ENCODE measurements around the gene RASSF5. TPM values are rescaled to one million over a fixed set of nuclear protein-coding genes. Genes with fewer than 3 reads are reported as not detected.
"Not testable (repeated sequence)": the region's sequence is repeated elsewhere in the genome, so short reads cannot be mapped to it uniquely, and the experiment has no call there.

Gene RASSF5
- total and polyA plus RNA-seq, 10 of the 15 experiments (the other 5 are each of a cell fraction or from before 2014, with no cell fraction given) = 14.0 to 89.6 (median 68.9) TPM

DNA sequence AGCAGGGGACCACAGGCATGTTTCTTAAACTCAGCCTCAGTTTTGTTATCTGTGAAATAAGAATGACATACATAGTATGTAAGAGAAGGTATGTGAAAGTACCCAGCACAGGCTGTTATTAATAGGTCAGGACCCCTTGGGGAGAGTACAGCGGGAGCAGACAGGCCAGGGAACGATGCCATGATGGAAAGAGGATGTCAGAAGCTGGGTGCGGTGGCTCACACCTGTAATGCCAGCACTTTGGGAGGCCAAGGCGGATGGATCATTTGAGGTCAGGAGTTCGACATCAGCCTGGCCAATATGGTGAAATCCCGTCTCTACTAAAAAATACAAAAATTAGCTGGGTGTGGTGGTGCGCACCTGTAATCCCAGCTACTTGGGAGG lies 73.8 kb downstream of the RASSF5 start:
- not testable (repeated sequence) for H3K27me3 ChIP-seq (replicated peaks in 1 of 2; ENCODE audit: control insufficient read depth in 2 of 2, insufficient read depth in 2 of 2, low read length in 1 of 2); ATAC-seq; H2AFZ ChIP-seq (ENCODE audit: control insufficient read depth, low read depth, low read length); FAIRE-seq; H3K9me3 ChIP-seq (replicated peaks; ENCODE audit: control insufficient read depth, insufficient read depth, low read length); DNase-seq (ENCODE audit: low read depth, low spot score); H4K20me1 ChIP-seq (ENCODE audit: control insufficient read depth, insufficient read depth); BruUV-seq (replicated peaks); H3K9ac ChIP-seq (ENCODE audit: control insufficient read depth, insufficient read depth, low read length); H3K4me3 ChIP-seq
- CTCF ChIA-PET = interaction anchor here (0.6 to 15.7 kb wide), 14 partner anchors 10 to 526 kb away, joined by 3 to 440 read pairs (median 12); partner anchors contain the start of gene RASSF5
- peak overlapping the region; percentile 89 for H3K4me2 ChIP-seq (ENCODE audit: control insufficient read depth, insufficient read depth)
- SMC1A ChIA-PET (ENCODE audit: uncharacterized antibody, unreplicated experiment) = interaction anchor here (0.6 to 15.4 kb wide), 12 partner anchors 11 to 119 kb away, joined by 3 to 476 read pairs (median 8); partner anchors contain the start of gene RASSF5
- intact Hi-C loops (cut with micrococcal nuclease; ENCODE audit: unreplicated experiment) (loop anchor here (2.0 kb wide), 1 partner anchor 24 kb away; no protein-coding TSS in a partner anchor), in situ Hi-C loops (cut with MboI) (loop anchor here (5.0 kb wide), 2 partner anchors 34 to 94 kb away; no protein-coding TSS in a partner anchor)
- POLR2A ChIA-PET = interaction anchor here (1.2 to 9.8 kb wide), 7 partner anchors 13 to 111 kb away, joined by 3 to 117 read pairs (median 6); partner anchors contain the start of gene IKBKE
- H3K27ac ChIP-seq (ENCODE audit: control insufficient read depth, insufficient read depth) = peak overlapping the region; percentile 95
- peaks cover 64% of the 10 kb centered on the region for H3K79me2 ChIP-seq (ENCODE audit: control insufficient read depth, insufficient read depth, low read length)
- RAD21 ChIA-PET (ENCODE audit: unreplicated experiment) = interaction anchor here (0.8 to 6.3 kb wide), 12 partner anchors 16 to 111 kb away, joined by 3 to 57 read pairs (median 9); partner anchors contain the start of gene IKBKE
- WGBS (ENCODE audit: insufficient coverage, insufficient replicate concordance, low lambda C conversion rate, missing lambda C conversion rate) = 97% methylated on average over 7 of the region's 7 CpGs
- H3K4me1 ChIP-seq (ENCODE audit: control insufficient read depth, insufficient read depth, low read length) = peaks cover 51% of the 10 kb centered on the region
- H3K36me3 ChIP-seq (ENCODE audit: control insufficient read depth in 2 of 2, insufficient read depth in 2 of 2, low read length in 1 of 2) = peaks cover 38 to 43% of the 10 kb centered on the region in 2 experiments

DNA sequence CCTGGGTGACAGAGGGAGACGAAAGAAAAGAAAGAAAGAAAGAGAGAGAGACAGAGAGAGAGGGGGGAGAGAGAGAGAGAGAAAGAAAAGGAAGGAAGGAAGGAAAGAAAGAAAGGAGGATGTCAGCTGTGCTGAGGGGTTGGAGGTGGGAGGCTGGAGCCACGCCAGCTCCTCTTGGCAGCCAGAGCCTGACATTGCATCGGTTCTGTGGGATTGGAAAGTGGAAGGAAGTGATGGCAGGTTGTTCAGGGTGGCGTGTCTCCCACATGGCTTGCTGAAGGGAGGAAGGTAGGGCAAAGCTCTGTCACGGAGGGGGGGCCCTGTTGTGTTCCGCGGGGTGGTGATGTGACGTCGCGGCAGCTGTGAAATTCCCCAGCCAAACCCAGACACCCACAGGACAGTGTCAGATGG lies 74.2 kb downstream of the RASSF5 start:
- ATAC-seq (no peak), DNase-seq (ENCODE audit: low read depth, low spot score) (no peak), FAIRE-seq (no peak)
- Histone ChIP-seq H2AFZ (ENCODE audit: control insufficient read depth, low read depth, low read length) (no peak overlapping the region), H4K20me1 (ENCODE audit: control insufficient read depth, insufficient read depth) (peaks cover 4% of the 10 kb centered on the region; the same call in 1 of the 2 replicates), H3K27ac (ENCODE audit: control insufficient read depth, insufficient read depth) (peak overlapping the region; percentile 48), H3K27me3 (replicated peaks in 1 of 2; ENCODE audit: control insufficient read depth in 2 of 2, insufficient read depth in 2 of 2, low read length in 1 of 2) (no peaks in the 10 kb centered on the region), H3K4me3 (no peak overlapping the region), H3K4me1 (ENCODE audit: control insufficient read depth, insufficient read depth, low read length) (peaks cover 46% of the 10 kb centered on the region), H3K9ac (ENCODE audit: control insufficient read depth, insufficient read depth, low read length) (no peak overlapping the region), H3K4me2 (ENCODE audit: control insufficient read depth, insufficient read depth) (no peak overlapping the region), H3K79me2 (ENCODE audit: control insufficient read depth, insufficient read depth, low read length) (peaks cover 60% of the 10 kb centered on the region), H3K36me3 (ENCODE audit: control insufficient read depth in 2 of 2, insufficient read depth in 2 of 2, low read length in 1 of 2) (peaks cover 39 to 46% of the 10 kb centered on the region in 2 experiments), H3K9me3 (replicated peaks; ENCODE audit: control insufficient read depth, insufficient read depth, low read length) (no peaks in the 10 kb centered on the region)
- no TSS peak for BruUV-seq (replicated peaks)
- in situ Hi-C loops (cut with MboI) (loop anchor here (5.0 kb wide), 2 partner anchors 34 to 94 kb away; no protein-coding TSS in a partner anchor), intact Hi-C loops (cut with micrococcal nuclease; ENCODE audit: unreplicated experiment) (loop anchor here (2.0 kb wide), 1 partner anchor 25 kb away; no protein-coding TSS in a partner anchor)
- WGBS (ENCODE audit: insufficient coverage, insufficient replicate concordance, low lambda C conversion rate, missing lambda C conversion rate) = 50% methylated on average over 10 of the region's 10 CpGs
- POLR2A ChIA-PET = interaction anchor here (1.3 to 9.8 kb wide), 4 partner anchors 19 to 77 kb away, joined by 3 to 117 read pairs (median 35); no protein-coding TSS in a partner anchor
- SMC1A ChIA-PET (ENCODE audit: uncharacterized antibody, unreplicated experiment) = interaction anchor here (0.9 to 15.4 kb wide), 8 partner anchors 11 to 119 kb away, joined by 4 to 476 read pairs (median 8); no protein-coding TSS in a partner anchor
- CTCF ChIA-PET = interaction anchor here (0.6 to 15.7 kb wide), 12 partner anchors 10 to 526 kb away, joined by 3 to 440 read pairs (median 18); partner anchors contain the start of gene RASSF5
- RAD21 ChIA-PET (ENCODE audit: unreplicated experiment) = interaction anchor here (1.0 to 4.2 kb wide), 7 partner anchors 19 to 112 kb away, joined by 3 to 49 read pairs (median 12); partner anchors contain the start of gene IKBKE
- TF ChIP-seq CBX5 (IDR thresholded peaks at IDR 0.05; ENCODE audit: low read depth) (no peak), PAX5 (IDR thresholded peaks at IDR 0.05; ENCODE audit: borderline replicate concordance, low read depth, low read length) (no peak), SREBF2 (IDR thresholded peaks at IDR 0.05; ENCODE audit: low read length) (no peak), HCFC1 (IDR thresholded peaks at IDR 0.05; ENCODE audit: low read length) (no peak), EZH2 (IDR thresholded peaks at IDR 0.05; ENCODE audit: borderline replicate concordance, control insufficient read depth, low read depth, low read length) (no peak), ZNF207 (IDR thresholded peaks at IDR 0.05; ENCODE audit: borderline replicate concordance) (no peak), TCF7 (IDR thresholded peaks at IDR 0.05; ENCODE audit: borderline replicate concordance) (no peak)
- TF ChIP-seq, protein P1, sequence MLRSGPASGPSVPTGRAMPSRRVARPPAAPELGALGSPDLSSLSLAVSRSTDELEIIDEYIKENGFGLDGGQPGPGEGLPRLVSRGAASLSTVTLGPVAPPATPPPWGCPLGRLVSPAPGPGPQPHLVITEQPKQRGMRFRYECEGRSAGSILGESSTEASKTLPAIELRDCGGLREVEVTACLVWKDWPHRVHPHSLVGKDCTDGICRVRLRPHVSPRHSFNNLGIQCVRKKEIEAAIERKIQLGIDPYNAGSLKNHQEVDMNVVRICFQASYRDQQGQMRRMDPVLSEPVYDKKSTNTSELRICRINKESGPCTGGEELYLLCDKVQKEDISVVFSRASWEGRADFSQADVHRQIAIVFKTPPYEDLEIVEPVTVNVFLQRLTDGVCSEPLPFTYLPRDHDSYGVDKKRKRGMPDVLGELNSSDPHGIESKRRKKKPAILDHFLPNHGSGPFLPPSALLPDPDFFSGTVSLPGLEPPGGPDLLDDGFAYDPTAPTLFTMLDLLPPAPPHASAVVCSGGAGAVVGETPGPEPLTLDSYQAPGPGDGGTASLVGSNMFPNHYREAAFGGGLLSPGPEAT (IDR thresholded peaks at IDR 0.05; ENCODE audit: low read depth) = no peak
- TF ChIP-seq, protein P2, sequence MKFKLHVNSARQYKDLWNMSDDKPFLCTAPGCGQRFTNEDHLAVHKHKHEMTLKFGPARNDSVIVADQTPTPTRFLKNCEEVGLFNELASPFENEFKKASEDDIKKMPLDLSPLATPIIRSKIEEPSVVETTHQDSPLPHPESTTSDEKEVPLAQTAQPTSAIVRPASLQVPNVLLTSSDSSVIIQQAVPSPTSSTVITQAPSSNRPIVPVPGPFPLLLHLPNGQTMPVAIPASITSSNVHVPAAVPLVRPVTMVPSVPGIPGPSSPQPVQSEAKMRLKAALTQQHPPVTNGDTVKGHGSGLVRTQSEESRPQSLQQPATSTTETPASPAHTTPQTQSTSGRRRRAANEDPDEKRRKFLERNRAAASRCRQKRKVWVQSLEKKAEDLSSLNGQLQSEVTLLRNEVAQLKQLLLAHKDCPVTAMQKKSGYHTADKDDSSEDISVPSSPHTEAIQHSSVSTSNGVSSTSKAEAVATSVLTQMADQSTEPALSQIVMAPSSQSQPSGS (IDR thresholded peaks at IDR 0.05; ENCODE audit: low read length) = no peak
- TF ChIP-seq, protein P3, sequence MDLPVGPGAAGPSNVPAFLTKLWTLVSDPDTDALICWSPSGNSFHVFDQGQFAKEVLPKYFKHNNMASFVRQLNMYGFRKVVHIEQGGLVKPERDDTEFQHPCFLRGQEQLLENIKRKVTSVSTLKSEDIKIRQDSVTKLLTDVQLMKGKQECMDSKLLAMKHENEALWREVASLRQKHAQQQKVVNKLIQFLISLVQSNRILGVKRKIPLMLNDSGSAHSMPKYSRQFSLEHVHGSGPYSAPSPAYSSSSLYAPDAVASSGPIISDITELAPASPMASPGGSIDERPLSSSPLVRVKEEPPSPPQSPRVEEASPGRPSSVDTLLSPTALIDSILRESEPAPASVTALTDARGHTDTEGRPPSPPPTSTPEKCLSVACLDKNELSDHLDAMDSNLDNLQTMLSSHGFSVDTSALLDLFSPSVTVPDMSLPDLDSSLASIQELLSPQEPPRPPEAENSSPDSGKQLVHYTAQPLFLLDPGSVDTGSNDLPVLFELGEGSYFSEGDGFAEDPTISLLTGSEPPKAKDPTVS (IDR thresholded peaks at IDR 0.05; ENCODE audit: low read depth, low read length) = no peak
